Erythroblast (primary cell): ENCODE results near the gene SSBP3.

Experiments used
- GATA1 ChIP-seq: IDR thresholded peaks from 2 replicates; pipeline ENCODE4 v1.6.1; 2011; ENCODE audit warnings: low read depth, mild to moderate bottlenecking, control low read depth, low read length, moderate library complexity
- POLR2A ChIP-seq: IDR thresholded peaks from 2 replicates; pipeline ENCODE4 v1.6.1; 2011; ENCODE audit warnings: mild to moderate bottlenecking, low read length

DNA sequence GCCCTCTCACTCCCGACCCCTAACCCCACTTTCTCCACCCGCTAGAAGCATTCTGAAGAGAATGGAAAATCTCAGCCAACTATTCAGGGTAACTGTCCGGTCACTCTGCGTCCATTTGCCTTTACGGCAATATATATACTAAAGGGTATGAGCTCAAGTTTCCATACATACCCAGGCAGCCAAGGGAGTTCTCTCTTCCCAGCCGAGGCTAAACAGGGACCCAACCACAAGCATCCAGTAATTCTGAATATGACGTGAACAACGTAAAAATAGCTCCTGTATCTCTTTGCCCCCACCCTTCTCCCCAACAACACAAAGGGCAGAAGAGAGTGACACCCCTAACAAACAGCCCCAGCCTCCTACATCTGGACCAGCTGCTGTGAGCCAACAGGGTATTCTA is 67.7 kb downstream of the SSBP3 start:
- TF ChIP-seq POLR2A (no peak), GATA1 (no peak)
